GM19395 (cell line): ENCODE results near the gene RCC2.

ENCODE experiments used
- ATAC-seq: cut with Tn5 transposase; IDR thresholded peaks from one replicate; pipeline ENCODE4 v1.9.1; 2021; ENCODE audit warnings: mild to moderate bottlenecking, moderate library complexity; ENCODE audit not compliant: unreplicated experiment

RCC2 gene

DNA sequence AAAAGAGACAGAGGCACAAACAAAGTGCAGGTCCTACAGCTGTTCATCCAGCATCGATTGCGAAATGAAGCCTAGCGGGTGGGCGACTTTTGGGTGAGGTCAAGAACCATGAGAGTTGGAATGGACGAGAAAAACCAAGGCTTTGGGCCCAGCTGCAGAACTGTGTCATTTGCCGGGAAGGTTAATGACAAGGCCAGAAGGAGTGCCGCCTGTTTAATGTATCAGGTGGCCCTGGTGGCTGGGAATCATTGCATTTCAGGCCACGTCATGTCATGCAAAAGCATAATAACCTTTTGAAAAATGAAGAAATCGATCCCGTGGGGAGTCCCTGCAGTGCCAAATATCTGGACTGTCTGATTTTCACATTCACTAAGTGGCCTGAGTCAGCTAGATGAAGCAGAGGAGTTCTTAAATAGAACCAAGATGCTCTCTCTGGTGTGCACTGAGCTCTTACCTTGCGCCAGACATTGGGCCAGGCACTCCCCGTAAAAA is 8.1 kb upstream of the RCC2 start:
- no peak for ATAC-seq

- no peak for ATAC-seq
Measured at GRCh38 chr1:17442841-17443240, 3.4 kb upstream of the RCC2 start.

DNA sequence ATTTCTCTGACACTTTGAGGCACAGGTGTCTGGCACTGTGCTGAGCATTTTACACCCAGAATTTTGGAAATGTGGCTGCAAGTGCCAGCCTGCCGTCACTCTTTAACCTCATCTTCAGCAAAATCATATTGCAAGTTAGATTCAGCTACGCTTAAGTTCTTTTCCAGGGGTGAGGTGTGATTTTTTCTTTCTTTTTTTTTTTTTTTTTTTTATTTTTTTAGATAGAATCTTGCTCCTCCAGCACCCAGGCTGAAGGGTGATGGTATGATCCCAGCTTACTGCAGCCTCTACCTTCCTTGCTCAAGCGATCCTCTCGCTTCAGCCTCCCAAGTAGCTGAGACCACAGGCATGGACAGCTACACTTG is 2.5 kb upstream of the RCC2 start:
- ATAC-seq, result no peak

DNA sequence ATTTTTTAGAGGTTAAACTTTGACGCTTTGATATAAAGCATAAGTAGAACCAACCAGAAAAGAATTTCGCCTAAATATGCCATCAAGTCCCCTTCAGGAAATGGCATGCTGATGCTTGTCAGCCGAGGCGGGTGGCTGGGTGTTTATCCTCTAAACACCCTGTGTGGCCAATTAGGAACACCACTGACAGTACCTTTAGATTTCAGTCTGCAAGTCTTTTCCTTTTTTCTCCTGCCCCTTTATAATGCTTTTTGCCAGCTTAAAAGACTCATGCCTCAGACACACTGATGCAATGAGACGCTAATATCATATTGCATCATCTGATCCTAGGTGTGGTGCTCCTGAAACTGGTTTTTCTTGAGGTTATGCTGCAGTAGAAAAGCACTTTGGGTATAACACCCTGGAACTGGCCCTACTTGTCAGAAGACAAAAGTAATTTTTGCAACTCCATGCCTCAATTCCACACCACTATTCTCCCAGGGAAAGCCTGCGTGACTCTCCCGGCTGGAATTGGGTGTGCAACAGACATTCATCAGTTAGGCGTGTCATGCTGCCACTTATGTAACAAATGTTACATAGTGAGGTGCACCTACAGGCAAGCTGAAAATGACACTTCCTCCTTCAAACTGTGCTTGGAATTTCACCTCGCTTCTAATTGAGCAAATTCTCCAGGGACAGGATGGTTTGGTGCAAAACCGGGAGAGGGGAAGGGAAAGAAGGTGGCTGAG is 2.0 kb upstream of the RCC2 start:
- no peak for ATAC-seq

GRCh38 chr1:17440827-17441168 is 1.3 kb upstream of the RCC2 start:
- no peak for ATAC-seq

GRCh38 chr1:17440074-17440826 is 773 bp upstream of the RCC2 start:
- no peak for ATAC-seq

GRCh38 chr1:17438318-17439249 is 893 bp downstream of the RCC2 start:
- ATAC-seq, result peak; percentile 47

- peak; percentile 21 for ATAC-seq
Measured at GRCh38 chr1:17437580-17438317, 1.7 kb downstream of the RCC2 start.

GRCh38 chr1:17437260-17437579 is 2.3 kb downstream of the RCC2 start:
- no peak for ATAC-seq

GRCh38 chr1:17436380-17437174 is 2.9 kb downstream of the RCC2 start:
- ATAC-seq, result no peak

DNA sequence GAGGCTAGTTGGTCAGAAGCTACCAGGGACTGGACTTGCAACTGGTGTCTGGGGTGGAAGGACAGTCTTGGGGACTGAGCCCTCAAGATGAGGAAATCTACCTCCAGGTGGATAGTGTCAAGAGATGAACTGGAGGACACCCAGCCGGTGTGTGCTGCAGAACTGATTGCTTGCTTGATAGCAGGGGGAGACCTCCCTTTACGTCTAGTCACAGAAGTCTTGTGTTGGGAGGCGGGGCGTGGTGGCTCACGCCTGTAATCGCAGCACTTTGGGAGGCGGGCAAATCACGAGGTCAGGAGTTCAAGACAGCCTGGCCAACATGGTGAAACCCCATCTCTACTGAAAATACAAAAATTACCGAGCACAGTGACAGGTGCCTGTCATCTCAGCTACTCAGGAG is 4.9 kb downstream of the RCC2 start:
- ATAC-seq, result no peak

DNA sequence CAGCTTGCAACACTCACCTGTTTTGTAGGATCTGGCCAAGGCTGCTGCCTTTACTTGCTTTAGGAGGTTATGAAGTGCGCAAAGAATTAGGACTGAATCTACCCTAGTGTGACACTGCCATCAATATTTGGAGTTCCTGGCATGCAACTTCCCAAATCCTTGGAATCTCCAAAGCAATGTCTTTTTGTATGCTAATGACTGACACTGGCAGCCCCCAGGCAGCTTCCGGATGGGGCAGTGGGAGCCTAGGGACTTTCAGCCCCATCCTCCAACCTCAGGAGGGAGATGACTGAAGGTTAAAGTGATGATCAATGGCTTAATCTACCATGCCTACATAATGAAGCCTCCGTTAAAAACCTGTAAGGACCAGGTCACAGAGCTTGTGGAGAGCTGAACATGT is 5.5 kb downstream of the RCC2 start:
- no peak for ATAC-seq

GRCh38 chr1:17433261-17433660 is 6.2 kb downstream of the RCC2 start:
- no peak for ATAC-seq

GRCh38 chr1:17432412-17432811 is 7.1 kb downstream of the RCC2 start:
- no peak for ATAC-seq

- no peak for ATAC-seq
Measured at GRCh38 chr1:17429183-17429582, 10.3 kb downstream of the RCC2 start.

- no peak for ATAC-seq
Measured at GRCh38 chr1:17427696-17428660, 11.5 kb downstream of the RCC2 start.

- no peak for ATAC-seq
Measured at GRCh38 chr1:17425806-17426600, 13.5 kb downstream of the RCC2 start.

GRCh38 chr1:17423781-17424245 is 15.7 kb downstream of the RCC2 start:
- no peak for ATAC-seq
